HG03354 (cell line): ENCODE results near the gene BAIAP2.

Source experiments
- ATAC-seq: cut with Tn5 transposase; IDR thresholded peaks from one replicate; pipeline ENCODE4 v1.9.1; 2021; ENCODE audit warnings: mild to moderate bottlenecking; ENCODE audit not compliant: unreplicated experiment, poor library complexity, severe bottlenecking

The BAIAP2 gene, protein sequence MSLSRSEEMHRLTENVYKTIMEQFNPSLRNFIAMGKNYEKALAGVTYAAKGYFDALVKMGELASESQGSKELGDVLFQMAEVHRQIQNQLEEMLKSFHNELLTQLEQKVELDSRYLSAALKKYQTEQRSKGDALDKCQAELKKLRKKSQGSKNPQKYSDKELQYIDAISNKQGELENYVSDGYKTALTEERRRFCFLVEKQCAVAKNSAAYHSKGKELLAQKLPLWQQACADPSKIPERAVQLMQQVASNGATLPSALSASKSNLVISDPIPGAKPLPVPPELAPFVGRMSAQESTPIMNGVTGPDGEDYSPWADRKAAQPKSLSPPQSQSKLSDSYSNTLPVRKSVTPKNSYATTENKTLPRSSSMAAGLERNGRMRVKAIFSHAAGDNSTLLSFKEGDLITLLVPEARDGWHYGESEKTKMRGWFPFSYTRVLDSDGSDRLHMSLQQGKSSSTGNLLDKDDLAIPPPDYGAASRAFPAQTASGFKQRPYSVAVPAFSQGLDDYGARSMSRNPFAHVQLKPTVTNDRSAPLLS

DNA sequence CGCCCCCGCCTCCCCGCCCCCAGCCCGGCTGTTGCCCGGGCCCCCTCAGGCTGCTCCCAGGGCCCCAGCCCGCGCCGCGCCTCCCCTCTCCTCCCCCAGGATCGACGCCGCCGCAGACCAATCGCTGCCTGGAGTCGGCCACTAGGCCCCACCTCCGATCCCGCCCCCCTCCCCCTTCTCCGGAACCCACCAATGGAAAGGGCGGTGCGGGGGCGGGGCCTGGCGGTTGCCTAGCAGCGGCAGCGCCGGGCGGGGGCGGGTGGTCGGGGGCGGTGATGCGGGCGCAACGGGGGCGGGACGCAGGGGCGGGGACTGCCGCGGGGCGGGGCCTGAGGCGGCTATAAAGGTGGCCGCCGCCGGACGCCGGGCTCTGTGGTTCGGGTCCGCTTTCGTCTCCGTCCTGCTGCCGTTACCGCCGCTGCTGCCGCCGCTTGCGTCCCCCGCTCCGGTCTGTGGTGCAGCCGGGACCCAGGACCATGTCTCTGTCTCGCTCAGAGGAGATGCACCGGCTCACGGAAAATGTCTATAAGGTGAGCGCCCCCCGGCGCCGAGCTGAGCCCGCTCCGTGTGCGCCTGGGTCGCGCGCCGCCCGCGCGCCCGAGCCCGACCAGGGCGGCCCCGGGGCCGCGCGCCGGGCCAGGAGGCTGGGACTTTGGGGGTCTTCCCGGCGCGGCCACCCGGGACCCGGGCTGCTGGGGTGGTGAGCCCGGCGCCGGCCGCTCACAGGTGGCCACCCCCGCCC, at the start of gene BAIAP2:
TSS of gene BAIAP2 (plus strand) at position 373 of the 742 bp plus-strand sequence. CDS start at position 477, 104 bp downstream.
- ATAC-seq, result peak; percentile 62

DNA sequence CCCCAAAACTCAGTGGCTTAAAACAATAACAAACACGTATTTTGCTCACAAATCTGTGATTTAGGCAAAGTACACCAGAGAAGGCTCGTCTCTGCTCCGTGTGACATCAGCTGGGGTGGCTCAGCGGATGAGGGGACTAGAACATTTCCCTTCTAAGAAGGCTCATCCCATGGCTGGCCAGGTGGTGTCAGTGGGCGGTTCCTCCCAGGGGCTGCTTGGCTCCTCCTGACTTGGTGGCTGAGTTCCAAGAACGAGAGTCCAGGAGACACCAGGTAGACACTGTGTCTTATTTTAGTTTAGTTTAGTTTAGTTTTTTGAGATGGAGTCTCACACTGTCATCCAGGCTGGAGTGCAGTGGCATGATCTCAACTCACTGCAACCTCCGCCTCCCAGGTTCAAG, 48.9 kb upstream of the BAIAP2 start:
- ATAC-seq, result no peak

DNA sequence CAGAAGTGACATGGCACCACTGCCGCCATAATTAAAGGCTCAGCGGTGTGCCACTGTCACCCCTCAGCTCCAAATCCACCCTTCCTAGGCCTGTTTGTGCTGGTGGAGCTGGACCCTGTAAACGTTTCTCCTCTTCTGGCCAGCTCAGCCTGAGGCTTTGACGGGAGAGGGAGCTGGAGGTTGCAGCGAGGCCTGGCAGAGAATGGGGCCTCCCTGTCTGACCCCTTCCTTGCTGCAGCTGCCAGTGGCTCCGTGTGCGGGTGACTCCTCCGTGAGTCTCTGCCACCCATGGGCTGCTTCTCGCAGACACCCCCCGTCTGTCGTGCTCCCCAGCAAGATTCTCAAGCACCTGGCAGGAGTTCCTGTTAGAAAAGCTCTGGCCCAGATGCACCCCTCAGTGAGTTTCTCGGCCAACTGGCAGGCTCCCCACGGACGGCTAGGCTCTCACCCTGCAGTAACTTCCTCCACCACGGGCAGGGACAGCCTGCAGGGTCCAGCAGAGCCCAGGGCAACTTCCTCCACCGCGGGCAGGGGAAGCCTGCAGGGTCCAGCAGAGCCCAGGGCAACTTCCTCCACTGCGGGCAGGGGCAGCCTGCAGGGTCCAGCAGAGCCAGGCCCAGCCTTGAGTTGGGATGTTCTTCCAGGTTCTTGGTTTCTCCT, 48.0 kb upstream of the BAIAP2 start:
- ATAC-seq, result no peak

DNA sequence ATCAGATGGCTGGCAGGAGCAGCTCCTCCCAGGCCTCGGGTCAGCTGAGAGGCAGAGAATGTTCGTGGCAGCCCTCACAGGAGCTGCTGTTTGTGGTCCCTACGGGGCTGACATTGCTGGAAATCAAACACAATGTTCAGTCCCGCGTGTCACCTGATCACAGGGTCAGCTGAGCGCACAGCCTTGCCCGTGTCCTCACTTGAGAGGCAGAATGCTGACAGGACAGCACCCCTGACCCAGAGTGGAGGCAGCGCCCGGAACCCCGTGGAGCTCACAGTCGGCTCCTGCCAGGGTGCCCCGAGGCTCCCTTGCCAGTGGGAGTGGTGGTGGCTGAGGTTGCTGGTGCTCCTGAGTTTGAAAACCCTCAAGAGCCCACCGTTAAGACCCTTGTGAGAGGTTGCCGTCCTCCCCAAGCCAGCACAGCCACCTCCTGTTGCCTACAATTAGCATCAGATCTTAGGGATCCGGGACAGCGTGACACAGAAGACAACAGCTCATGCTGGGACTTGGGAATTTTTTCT, 47.0 kb upstream of the BAIAP2 start:
- no peak for ATAC-seq

DNA sequence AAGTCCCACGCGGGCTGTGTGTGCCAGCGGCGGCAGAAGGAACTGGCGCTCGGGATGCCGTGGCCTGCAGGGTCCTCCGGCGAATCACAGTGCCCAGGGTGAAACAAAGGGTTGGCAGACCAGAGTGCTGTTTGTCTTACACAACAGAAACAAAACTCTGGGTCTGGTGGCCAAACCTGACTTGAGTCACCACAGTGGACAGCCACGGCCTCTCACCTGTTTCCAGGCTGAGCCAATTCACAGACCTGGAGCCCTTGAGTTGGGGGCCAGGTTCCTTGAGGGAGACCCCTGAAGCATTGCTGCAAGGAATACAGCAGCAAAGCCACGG, 45.4 kb upstream of the BAIAP2 start:
- no peak for ATAC-seq

DNA sequence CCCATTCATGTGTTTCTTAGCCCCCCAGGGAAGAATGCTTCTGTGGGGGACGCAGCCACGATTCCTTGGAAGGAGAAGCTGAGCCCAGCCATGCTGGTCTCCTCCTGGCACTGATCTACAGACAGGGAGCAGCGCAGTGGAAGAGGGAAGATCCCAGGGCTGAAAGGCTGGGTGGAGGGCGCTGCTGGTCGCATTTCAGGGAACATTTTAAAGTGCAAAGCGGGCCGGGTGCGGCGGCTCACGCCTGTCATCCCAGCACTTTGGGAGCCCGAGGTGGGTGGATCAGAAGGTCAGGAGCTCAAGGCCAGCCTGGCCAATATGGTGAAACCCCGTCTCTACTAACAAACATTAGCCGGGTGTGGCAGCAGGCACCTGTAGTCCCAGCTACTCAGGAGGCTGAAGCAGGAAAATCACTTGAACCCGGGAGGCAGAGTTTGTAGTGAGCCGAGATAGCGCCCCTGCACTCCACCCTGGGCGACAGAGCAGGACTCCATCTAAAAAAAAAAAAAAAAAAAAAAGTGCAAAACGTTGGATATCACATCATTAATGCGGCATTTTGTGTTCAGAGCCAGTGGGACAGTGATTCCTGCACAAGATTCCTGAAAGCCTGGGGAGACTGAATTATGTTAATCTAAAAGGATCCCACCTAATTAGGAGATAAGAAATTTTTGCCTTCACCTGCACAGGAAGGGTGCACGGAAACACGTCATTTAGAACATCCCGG, 43.9 kb upstream of the BAIAP2 start:
- ATAC-seq, result no peak

DNA sequence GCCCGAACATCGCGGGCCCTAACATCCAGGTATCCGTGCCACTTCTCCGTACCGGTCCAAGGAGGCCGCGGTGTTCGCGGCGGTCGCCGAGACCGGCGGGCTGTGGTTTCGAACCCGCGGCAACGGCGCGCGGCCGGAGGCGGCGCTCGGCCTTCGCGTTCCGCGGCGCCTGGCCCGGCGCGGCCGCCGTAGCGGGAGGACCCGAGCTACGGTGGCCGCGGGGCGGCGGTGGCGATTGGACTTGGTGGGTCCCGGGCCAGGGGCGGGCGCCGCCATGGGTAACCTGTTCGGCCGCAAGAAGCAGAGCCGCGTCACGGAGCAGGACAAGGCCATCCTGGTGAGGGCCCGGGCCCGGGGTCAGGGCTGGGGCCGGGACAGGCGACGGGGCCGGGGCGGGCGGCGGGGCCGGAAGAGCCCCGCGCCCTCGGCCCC, 43.3 kb upstream of the BAIAP2 start, which contains the start of gene CHMP6:
TSS of gene CHMP6 (plus strand) at position 197 of the 432 bp plus-strand sequence. CDS start at position 275, 78 bp downstream.
- ATAC-seq, result peak; percentile 65

DNA sequence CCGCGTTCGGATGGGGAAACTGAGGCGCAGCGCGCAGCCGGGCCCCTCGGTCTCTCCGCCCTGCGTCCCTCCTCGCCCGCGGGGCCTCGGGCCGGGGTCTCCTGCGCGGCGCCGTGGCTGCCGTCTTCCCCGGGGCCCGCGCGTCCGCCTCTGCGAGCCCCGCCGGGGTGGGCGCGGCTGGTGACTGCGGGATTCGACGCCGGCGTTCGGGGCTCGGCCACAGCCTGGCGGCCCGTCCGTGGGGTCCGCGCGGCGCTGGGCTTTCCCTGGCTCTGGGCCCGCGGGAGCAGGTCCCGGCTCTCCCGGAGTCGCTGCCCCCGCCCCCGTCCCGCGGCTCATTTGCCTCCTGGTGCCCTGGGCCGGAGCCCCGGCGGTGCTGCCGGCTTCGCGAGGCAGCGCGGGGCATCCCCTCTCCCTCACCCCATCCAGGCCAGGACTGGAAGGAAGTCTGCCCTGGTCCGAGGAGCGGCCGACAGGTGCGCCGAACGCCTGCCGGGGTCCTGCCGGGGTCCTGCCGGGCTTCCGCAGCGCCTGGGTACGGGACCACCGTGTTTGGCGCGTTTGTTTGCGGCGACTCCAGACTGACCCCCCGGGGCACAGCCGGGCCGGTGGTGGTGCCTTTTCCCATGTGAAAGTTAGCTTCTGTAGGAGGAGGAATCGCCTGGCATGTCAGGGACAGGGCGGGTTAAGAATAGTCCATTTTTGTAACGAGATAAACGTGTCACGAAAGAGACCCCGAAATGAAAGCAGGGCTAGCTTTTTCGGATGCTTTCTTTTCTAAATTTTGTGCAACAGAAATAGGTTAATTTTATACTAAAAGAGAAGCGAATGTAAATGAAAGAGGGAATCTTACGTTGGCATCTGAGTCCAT, 42.6 kb upstream of the BAIAP2 start:
- ATAC-seq, result peak; percentile 33

DNA sequence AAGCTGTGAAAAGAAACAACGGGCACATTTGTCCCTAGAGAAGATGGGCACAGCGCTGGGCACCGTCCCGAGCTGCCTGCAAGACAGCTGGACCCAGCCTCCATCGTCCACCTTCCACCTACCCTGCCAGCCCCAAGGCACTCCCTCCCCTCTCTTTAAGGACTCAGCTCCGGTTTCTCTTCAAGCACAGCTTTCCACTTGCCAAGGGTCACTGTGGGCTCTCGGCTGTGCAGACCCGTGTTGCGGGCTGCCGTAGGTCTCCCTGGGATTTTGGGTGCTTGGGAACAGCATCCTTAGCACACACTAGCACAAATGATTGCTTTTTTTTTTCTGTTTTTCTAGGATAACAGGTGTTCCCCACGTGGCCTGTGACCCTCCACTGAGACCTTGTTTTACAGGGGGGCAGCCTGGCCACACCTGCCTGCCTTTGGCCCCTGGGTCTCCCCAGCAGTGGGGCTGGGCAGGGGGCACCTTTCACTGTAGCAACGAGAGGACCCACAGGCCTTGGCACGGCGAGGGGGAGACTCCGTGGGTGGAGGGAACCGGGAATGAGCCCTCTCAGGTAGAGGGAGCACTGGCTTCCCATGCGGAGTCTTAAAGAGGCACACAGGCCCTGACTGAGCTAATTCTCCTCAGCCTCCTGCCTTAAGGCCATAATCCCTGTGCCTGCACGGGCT, 41.9 kb upstream of the BAIAP2 start:
- no peak for ATAC-seq

DNA sequence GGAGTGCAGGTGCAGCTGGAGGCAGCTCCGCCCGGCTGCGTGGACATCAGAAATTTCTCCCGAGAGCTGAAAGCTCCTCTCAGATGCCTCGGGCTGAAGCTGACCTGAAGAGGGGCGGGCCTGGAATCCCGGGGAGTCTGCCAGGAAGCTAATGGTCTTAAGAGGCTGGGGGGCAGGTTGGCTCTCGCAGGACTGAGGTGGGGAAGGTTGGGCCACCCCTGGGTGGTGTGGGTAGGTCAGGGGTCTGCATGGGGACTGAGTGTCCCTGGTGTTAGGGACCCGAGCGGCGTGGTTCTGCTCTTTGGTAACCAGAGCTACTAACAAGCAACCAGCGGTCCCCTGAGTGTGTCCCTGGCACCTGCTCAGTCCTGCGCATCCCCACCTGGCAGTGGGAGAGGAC, 39.8 kb upstream of the BAIAP2 start:
- no peak for ATAC-seq

DNA sequence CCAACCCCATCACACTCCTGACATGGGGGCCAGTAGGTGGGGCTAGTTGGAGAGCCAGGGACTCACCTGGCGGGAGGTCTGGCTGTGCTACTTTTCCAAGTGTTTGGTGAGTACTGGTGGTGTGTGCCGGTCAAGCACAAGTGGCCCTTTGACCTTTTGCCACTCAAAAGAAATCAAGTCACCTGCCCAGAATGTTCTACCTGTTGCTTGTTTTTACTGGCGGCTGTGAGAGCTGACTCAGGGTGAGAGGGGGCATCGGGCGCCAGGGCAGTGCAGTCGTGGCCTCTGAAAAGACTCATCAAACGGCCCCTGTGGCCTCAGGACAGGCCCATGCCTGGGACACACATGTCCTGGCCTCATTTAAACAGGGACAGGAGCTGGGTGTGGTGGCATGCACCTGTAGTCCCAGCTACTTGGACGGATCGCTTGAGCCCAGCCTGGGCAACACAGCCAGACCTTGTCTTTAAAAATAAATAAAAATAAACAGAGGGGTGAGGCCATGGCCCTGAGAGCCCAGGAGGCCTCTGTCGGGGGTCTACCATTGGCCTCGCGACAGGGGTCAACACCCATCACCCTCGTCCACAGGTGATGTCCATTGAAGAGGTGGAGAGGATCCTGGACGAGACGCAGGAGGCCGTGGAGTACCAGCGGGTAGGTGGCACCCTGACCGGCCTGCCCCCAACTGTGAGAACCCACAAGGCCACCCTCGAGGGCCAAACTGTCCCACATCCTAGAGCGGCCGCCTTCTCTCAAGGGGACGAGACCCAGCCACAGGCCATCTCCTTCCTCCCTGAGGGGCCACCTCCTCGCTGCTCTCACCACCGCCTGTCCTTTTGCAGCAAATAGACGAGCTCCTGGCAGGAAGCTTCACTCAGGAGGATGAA, 38.3 kb upstream of the BAIAP2 start:
- ATAC-seq, result no peak

DNA sequence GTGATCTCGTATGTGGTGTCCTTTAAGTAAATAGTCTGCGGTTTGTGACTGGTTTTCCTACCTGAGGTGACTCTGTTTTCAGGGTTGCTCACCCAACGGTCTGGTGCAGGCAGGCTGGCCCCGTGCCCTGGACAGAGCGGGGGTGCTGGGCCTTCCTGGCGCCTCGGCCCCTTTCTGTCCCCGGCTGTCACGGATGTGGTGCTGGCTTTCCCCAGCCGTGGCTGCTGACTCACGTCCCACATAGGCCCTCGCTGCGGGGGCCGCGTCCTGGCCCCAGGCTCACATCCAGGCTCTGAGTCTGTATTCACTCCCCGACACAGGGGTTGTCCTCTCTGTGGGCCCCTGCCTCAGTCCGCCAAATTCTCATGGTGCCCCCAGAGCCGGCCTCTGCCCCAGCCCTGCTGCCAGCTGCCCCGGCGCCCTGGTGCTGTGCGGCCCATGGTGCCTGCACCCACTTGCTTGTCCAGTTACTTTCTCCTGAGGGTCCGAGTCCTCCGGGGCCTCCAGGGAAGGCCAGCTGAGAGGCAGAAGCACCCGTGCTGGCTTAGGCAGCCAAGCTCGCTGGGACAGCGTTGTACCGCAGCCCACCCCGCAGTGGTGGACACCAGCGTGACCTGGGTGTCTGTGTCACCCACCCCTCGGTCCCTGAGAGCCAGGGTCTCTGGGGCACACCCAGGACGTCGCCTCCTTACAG, 37.4 kb upstream of the BAIAP2 start:
- ATAC-seq, result no peak

DNA sequence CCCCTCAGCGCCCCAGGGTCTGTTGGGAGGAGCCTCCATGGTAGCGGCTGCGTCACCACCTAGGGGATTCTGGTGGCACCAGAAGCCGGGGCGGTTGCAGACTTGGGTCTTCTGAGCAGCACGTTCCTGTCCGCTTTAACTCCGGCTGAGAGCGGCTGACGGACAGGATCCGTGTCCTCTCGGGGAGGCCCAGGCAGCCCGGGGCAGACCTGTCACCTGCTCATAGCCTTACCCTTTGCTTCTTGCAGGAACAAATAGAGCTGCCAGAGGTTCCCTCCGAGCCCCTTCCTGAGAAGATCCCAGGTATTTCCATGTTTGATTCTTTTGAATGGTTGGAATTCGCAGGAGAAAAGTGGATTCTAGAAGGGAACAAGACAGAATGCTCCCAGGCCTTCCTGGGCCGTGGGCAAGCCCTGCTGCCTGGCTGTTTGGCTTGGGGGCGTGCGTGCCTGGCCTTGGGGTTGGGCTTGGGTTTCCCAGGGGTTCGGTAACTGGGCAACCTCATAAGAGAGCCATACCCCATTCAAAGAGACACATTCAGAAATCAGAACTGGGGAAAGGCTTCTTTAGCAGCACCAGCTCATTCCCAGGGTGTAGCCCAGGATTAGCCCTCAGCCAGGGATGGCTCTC, 36.7 kb upstream of the BAIAP2 start:
- no peak for ATAC-seq

DNA sequence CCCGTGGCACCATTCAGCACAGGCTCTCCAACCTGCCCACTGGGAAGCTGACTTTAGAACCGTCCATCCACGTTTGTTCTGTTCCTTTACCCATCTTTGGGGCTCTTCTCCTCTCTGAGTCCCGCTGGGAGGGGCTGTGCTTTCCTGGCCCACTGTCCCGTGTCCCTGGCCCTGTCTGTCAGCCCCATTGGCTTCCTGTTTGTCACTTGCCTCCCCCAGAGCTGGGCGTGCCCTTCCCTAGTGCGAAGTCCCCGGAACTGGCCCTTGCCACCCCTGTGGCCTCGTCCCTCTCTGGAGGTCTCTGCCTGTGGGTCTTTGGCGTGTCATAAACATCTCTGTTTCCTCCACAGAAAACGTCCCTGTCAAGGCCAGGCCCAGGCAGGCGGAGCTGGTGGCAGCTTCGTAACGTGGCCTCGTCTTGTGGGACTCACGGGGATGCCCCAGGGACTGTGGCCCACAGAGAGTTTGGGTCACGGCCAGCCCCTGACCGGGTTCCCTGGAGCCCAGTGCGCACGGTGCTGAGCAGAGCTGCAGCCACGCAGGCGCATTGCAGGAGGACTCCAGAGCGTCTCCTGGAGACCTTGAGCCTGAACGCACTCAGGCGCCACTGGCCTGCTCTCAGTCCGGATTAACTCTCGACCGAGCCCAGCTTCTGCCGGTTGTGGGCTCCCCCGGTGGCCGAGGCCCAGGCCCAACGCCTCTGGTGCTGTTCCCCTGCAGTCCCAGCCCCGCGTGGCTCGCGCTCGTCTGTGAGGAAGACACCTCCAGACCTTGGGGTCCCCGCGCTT, 36.0 kb upstream of the BAIAP2 start:
- ATAC-seq, result no peak

DNA sequence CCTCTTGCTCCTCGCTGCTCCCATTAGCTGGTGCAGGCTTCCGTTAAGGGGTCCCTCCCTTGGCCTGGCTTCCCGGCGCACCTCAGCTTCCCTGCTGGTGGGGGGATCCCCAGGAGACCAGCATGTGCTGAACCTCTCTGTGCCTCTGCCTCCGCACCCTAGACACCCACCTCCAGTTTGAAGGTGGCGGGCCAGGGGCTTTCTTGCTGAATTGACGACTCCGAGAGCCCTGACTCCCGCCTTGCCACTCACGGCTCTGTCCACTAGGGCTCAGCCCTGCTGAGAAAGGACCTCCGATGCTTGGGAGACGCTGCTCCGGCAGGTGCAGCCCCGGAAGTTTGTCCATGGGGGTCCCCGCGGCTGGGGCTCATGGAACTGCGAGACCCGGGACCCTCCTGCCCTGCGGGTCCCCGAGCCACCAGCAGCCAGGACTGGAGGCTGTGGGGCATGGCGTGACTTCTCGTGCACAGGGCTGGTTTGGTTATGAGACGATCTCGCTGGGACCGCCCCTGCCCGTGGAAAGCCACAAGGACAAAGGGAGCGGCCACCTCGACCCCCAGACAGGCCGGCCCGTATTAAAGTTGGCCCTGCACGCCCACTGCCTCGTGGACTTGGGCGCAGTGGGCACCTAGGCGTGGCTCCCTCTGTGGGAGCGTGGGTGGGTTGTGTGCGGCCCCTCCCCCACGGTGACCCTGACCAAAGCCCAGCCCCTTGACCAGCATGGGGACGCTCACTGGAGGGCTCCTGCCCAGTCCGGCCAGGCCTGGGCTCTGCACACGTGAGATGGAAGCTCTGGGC, 35.2 kb upstream of the BAIAP2 start:
- no peak for ATAC-seq
